ENCODE data around the gene DPY19L3. TPM values are rescaled to one million over a fixed set of nuclear protein-coding genes. Genes with fewer than 3 reads are reported as not detected.

The DPY19L3 gene
- total RNA-seq: 3.9 and 4.7 TPM in 2 replicates

GRCh38 chr19:32405431-32406160 lies at the start of gene DPY19L3:
Gene DPY19L3, plus strand, starts transcription at chr19:32405770. Its CDS starts 2,484 bp downstream, at chr19:32408254.

Other genes starting within 250 kb of the DPY19L3 start
- 6.5 and 7.9 TPM in 2 replicates for gene ZNF507, start 60.2 kb upstream of the DPY19L3 start, total RNA-seq
- 85.7 and 132 TPM in 2 replicates for gene PDCD5, start 175.4 kb downstream of the DPY19L3 start, total RNA-seq

Measured in tracheal epithelial cell (primary cell).